ENCODE data around the gene TSPAN3. TPM values are rescaled to one million over a fixed set of nuclear protein-coding genes. Genes with fewer than 3 reads are reported as not detected.

TSPAN3 gene
- total and polyA plus RNA-seq, 2 donors (not counting 3 experiments of a cell fraction or from before 2014, with no cell fraction given) = 215 to 606 TPM

GRCh38 chr15:77042955-77043920 is 27.7 kb downstream of the TSPAN3 start:
- Histone ChIP-seq H3K4me3 (replicated peaks in 1 of 3; ENCODE audit: insufficient read depth in 1 of 3, low read depth in 1 of 3, low read length in 3 of 3) (no peak overlapping the region), H3K27me3 (ENCODE audit: control insufficient read depth in 2 of 2, insufficient read depth in 2 of 2, low read length in 2 of 2) (no peaks in the 10 kb centered on the region), H3K9me1 (replicated peaks; ENCODE audit: control insufficient read depth, extremely low read depth, insufficient read depth, low read length) (no peaks in the 10 kb centered on the region), H3K9me3 (replicated peaks; ENCODE audit: control insufficient read depth, insufficient read depth, low read length) (no peaks in the 10 kb centered on the region), H3K9ac (replicated peaks; ENCODE audit: extremely low read depth, insufficient read depth, low read length) (no peak overlapping the region), H3K4me1 (ENCODE audit: control insufficient read depth, extremely low read depth, insufficient read depth, low read length) (no peaks in the 10 kb centered on the region), H2AFZ (ENCODE audit: low read depth, low read length) (no peak overlapping the region), H3K79me2 (ENCODE audit: control insufficient read depth, insufficient read depth, low read length) (no peaks in the 10 kb centered on the region), H3K36me3 (ENCODE audit: control insufficient read depth in 2 of 2, extremely low read depth in 1 of 2, insufficient read depth in 2 of 2, low read length in 2 of 2) (peaks cover 7 to 18% of the 10 kb centered on the region in 2 experiments), H4K20me1 (replicated peaks; ENCODE audit: control insufficient read depth, extremely low read depth, insufficient read depth, low read length) (no peaks in the 10 kb centered on the region), H3K4me2 (ENCODE audit: insufficient read depth, low read length) (no peak overlapping the region), H3K27ac (ENCODE audit: insufficient read depth, low read depth, low read length) (no peak overlapping the region)
- no peak for FAIRE-seq
- dilution Hi-C loops (cut with MboI; ENCODE audit: extremely low pct_ligation_motif_present, low sequenced_read_pairs) (no loop called here), intact Hi-C loops (cut with micrococcal nuclease) (no loop called here)
- no peak for TF ChIP-seq JUN (IDR thresholded peaks at IDR 0.05; ENCODE audit: borderline replicate concordance, insufficient read depth, insufficient read length, low read depth)
- no peak for TF ChIP-seq MYC (IDR thresholded peaks at IDR 0.05; ENCODE audit: low read depth, low read length)
- no peak for TF ChIP-seq POLR2AphosphoS5 (IDR thresholded peaks at IDR 0.05; ENCODE audit: insufficient read depth, low read depth, low read length)
- TF ChIP-seq GATA2 (IDR thresholded peaks at IDR 0.05; ENCODE audit: insufficient read depth, insufficient read length, low read depth, low read length) = no peak
- no peak for TF ChIP-seq CTCF (IDR thresholded peaks at IDR 0.05; ENCODE audit: extremely low read depth in 1 of 2, insufficient read depth in 1 of 2, low read depth in 1 of 2, low read length in 2 of 2)
- no peak for TF ChIP-seq POLR2A (IDR thresholded peaks at IDR 0.05; ENCODE audit: low read depth, low read length)
- no peak for TF ChIP-seq MAX (IDR thresholded peaks at IDR 0.05; ENCODE audit: insufficient read depth, insufficient read length)
- TF ChIP-seq FOS (IDR thresholded peaks at IDR 0.05; ENCODE audit: borderline replicate concordance, insufficient read depth, low read length) = no peak
- TF ChIP-seq EZH2 (IDR thresholded peaks at IDR 0.05; ENCODE audit: borderline replicate concordance, low read depth, low read length, severe bottlenecking) = no peak
- ChIA-PET CTCF (interaction anchor here (1.7 kb wide), 1 partner anchor 17 kb away, joined by 5 read pairs; no protein-coding TSS in a partner anchor), POLR2A (no interaction called here)
- BruUV-seq (replicated peaks) = no TSS peak
- DNase-seq (ENCODE audit: low read depth, low spot score) = no peak

All from endothelial cell of umbilical vein (primary cell).